Astrocyte of the spinal cord (primary cell): ENCODE measurements around the gene BNIP2.
"Not testable (repeated sequence)": the region's sequence is repeated elsewhere in the genome, so short reads cannot be mapped to it uniquely, and the experiment has no call there.

Experiments used
- DNase-seq: peaks from one replicate; pipeline ENCODE4 v3.0.0; 2011; ENCODE audit warnings: low read depth, low spot score
- H3K4me3 ChIP-seq: 2 replicates; pipeline ENCODE4 v1.5.1; 2011; ENCODE audit warnings: low read depth, mild to moderate bottlenecking, low read length, moderate library complexity
- CTCF ChIP-seq: IDR thresholded peaks from 2 replicates; pipeline ENCODE4 v1.5.1; 2012; ENCODE audit warnings: low read depth, mild to moderate bottlenecking, low read length, inconsistent platforms
- in situ Hi-C: cut with HindIII; loops from 2 replicates; pipeline ENCODE4 v1.10.0; 2017; ENCODE audit warnings: low sequenced_read_pairs

The BNIP2 gene

GRCh38 chr15:59702351-59702750 lies 13.2 kb upstream of the BNIP2 start:
- TF ChIP-seq CTCF: no peak
- H3K4me3 ChIP-seq: no peak overlapping the region
- in situ Hi-C loops: no loop called here
- no peak for DNase-seq

GRCh38 chr15:59701880-59702279 lies 12.8 kb upstream of the BNIP2 start:
- in situ Hi-C loops: no loop called here
- TF ChIP-seq CTCF: no peak
- DNase-seq: no peak
- no peak overlapping the region for H3K4me3 ChIP-seq

GRCh38 chr15:59699810-59700431 lies 10.8 kb upstream of the BNIP2 start:
- in situ Hi-C loops: no loop called here
- no peak for TF ChIP-seq CTCF
- no peak for DNase-seq
- no peak overlapping the region for H3K4me3 ChIP-seq

- DNase-seq, H3K4me3 ChIP-seq, in situ Hi-C loops: not testable (repeated sequence)
These were observed 8.9 kb upstream of the BNIP2 start for GRCh38 chr15:59698065-59698464.

- no peak for TF ChIP-seq CTCF
- H3K4me3 ChIP-seq: no peak overlapping the region
- in situ Hi-C loops: no loop called here
- DNase-seq: no peak
These were observed 7.2 kb upstream of the BNIP2 start for GRCh38 chr15:59696332-59696731.

GRCh38 chr15:59694779-59695178 lies 5.7 kb upstream of the BNIP2 start:
- no peak for TF ChIP-seq CTCF
- no peak for DNase-seq
- H3K4me3 ChIP-seq: no peak overlapping the region
- in situ Hi-C loops: no loop called here

- no peak overlapping the region for H3K4me3 ChIP-seq
- in situ Hi-C loops: no loop called here
- TF ChIP-seq CTCF: peak; percentile 66
- peak; percentile 62 for DNase-seq
These were observed 2.2 kb upstream of the BNIP2 start for GRCh38 chr15:59691194-59691805.
